ENCODE data around the gene PANK1.

The PANK1 gene

GRCh38 chr10:89615112-89615511 lies 29.9 kb downstream of the PANK1 start:
- no peak for DNase-seq

- DNase-seq: no peak
Observed at GRCh38 chr10:89613582-89613981, 31.5 kb downstream of the PANK1 start.

GRCh38 chr10:89611282-89611681 lies 33.8 kb downstream of the PANK1 start:
- no peak for DNase-seq

- no peak for DNase-seq
Observed at GRCh38 chr10:89609833-89610346, 35.2 kb downstream of the PANK1 start.

GRCh38 chr10:89604200-89604599 lies 40.8 kb downstream of the PANK1 start:
- DNase-seq: no peak

GRCh38 chr10:89602919-89603318 lies 42.1 kb downstream of the PANK1 start:
- no peak for DNase-seq

GRCh38 chr10:89601728-89602361 lies 43.2 kb downstream of the PANK1 start:
- no peak for DNase-seq

- no peak for DNase-seq
Observed at GRCh38 chr10:89600041-89600440, 45.0 kb downstream of the PANK1 start.

GRCh38 chr10:89593043-89593442 lies 52.0 kb downstream of the PANK1 start:
- no peak for DNase-seq

- no peak for DNase-seq
Observed at GRCh38 chr10:89592539-89592938, 52.5 kb downstream of the PANK1 start.

- no peak for DNase-seq
Observed at GRCh38 chr10:89591796-89592271, 53.2 kb downstream of the PANK1 start.

- DNase-seq: no peak
Observed at GRCh38 chr10:89591111-89591795, 53.8 kb downstream of the PANK1 start.

GRCh38 chr10:89590326-89590725 lies 54.7 kb downstream of the PANK1 start:
- no peak for DNase-seq

GRCh38 chr10:89589101-89589720 lies 55.8 kb downstream of the PANK1 start:
- DNase-seq: no peak

- DNase-seq: no peak
Observed at GRCh38 chr10:89588671-89589070, 56.4 kb downstream of the PANK1 start.

- no peak for DNase-seq
Observed at GRCh38 chr10:89582022-89582421, 63.0 kb downstream of the PANK1 start.

GRCh38 chr10:89580243-89580642 lies 64.8 kb downstream of the PANK1 start:
- no peak for DNase-seq

GRCh38 chr10:89576696-89577095 lies 68.3 kb downstream of the PANK1 start:
- DNase-seq: no peak

- no peak for DNase-seq
Observed at GRCh38 chr10:89576022-89576421, 69.0 kb downstream of the PANK1 start.

- no peak for DNase-seq
Observed at GRCh38 chr10:89575031-89575430, 70.0 kb downstream of the PANK1 start.

- no peak for DNase-seq
Observed at GRCh38 chr10:89574368-89574767, 70.7 kb downstream of the PANK1 start.

GRCh38 chr10:89567576-89568245 lies 77.3 kb downstream of the PANK1 start:
- DNase-seq: no peak

GRCh38 chr10:89566992-89567391 lies 78.0 kb downstream of the PANK1 start:
- DNase-seq: no peak
